Neural cell (in vitro differentiated cells): ENCODE results near the gene SEZ6.

Experiments used
- CTCF ChIP-seq: fragments of 450-650 bp; IDR thresholded peaks from 2 replicates; pipeline ENCODE4 v1.5.1; 2014; ENCODE audit warnings: antibody characterized with exemption, mild to moderate bottlenecking, moderate library complexity; ENCODE audit not compliant: poor library complexity, severe bottlenecking
- EP300 ChIP-seq: fragments of 450-650 bp; conservative IDR thresholded peaks from 2 replicates; pipeline ENCODE4 v1.6.1; 2014; ENCODE audit warnings: antibody characterized with exemption, mild to moderate bottlenecking, moderate library complexity; ENCODE audit not compliant: poor library complexity, severe bottlenecking
- EZH2 ChIP-seq: fragments of 200-600, 300-800 bp; shearing (Covaris generic), sonication (generic); IDR thresholded peaks from 2 replicates; pipeline ENCODE4 v1.6.1; 2014; ENCODE audit warnings: antibody characterized with exemption, low read length, borderline replicate concordance, mild to moderate bottlenecking; ENCODE audit not compliant: insufficient read depth, poor library complexity, severe bottlenecking
- MXI1 ChIP-seq: fragments of 450-650 bp; conservative IDR thresholded peaks from 2 replicates; pipeline ENCODE4 v1.6.1; 2014; ENCODE audit warnings: antibody characterized with exemption, mild to moderate bottlenecking; ENCODE audit not compliant: poor library complexity, severe bottlenecking
- POLR2AphosphoS5 ChIP-seq: IDR thresholded peaks from 2 replicates; pipeline ENCODE4 v1.6.1; 2012
- RAD21 ChIP-seq: fragments of 450-650 bp; conservative IDR thresholded peaks from 2 replicates; pipeline ENCODE4 v1.6.1; 2014; ENCODE audit warnings: antibody characterized with exemption, mild to moderate bottlenecking, moderate library complexity
- TAF1 ChIP-seq: IDR thresholded peaks from 2 replicates; pipeline ENCODE4 v1.6.1; 2012; ENCODE audit warnings: low read depth
- TF ChIP-seq, protein P1 (sequence below): IDR thresholded peaks from 2 replicates; pipeline ENCODE4 v1.6.1; 2012; ENCODE audit warnings: borderline replicate concordance

- no peak for TF ChIP-seq CTCF
- TF ChIP-seq RAD21, result no peak
- no peak for TF ChIP-seq POLR2AphosphoS5
- no peak for TF ChIP-seq EP300
- TF ChIP-seq EZH2, result no peak
- no peak for TF ChIP-seq TAF1
- TF ChIP-seq, protein P1, sequence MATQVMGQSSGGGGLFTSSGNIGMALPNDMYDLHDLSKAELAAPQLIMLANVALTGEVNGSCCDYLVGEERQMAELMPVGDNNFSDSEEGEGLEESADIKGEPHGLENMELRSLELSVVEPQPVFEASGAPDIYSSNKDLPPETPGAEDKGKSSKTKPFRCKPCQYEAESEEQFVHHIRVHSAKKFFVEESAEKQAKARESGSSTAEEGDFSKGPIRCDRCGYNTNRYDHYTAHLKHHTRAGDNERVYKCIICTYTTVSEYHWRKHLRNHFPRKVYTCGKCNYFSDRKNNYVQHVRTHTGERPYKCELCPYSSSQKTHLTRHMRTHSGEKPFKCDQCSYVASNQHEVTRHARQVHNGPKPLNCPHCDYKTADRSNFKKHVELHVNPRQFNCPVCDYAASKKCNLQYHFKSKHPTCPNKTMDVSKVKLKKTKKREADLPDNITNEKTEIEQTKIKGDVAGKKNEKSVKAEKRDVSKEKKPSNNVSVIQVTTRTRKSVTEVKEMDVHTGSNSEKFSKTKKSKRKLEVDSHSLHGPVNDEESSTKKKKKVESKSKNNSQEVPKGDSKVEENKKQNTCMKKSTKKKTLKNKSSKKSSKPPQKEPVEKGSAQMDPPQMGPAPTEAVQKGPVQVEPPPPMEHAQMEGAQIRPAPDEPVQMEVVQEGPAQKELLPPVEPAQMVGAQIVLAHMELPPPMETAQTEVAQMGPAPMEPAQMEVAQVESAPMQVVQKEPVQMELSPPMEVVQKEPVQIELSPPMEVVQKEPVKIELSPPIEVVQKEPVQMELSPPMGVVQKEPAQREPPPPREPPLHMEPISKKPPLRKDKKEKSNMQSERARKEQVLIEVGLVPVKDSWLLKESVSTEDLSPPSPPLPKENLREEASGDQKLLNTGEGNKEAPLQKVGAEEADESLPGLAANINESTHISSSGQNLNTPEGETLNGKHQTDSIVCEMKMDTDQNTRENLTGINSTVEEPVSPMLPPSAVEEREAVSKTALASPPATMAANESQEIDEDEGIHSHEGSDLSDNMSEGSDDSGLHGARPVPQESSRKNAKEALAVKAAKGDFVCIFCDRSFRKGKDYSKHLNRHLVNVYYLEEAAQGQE, result no peak
- TF ChIP-seq MXI1, result no peak
Measured at GRCh38 chr17:29051731-29052130, 45.9 kb upstream of the SEZ6 start.
